ENCODE measurements around the gene PYDC2. TPM values are rescaled to one million over a fixed set of nuclear protein-coding genes. Genes with fewer than 3 reads are reported as not detected.

The PYDC2 gene
- total RNA-seq, 1 donor from 2014 or later = not detected

- no peak for DNase-seq (ENCODE audit: low spot score in 2 of 2, unreplicated experiment in 2 of 2)
- TF ChIP-seq, protein P1, sequence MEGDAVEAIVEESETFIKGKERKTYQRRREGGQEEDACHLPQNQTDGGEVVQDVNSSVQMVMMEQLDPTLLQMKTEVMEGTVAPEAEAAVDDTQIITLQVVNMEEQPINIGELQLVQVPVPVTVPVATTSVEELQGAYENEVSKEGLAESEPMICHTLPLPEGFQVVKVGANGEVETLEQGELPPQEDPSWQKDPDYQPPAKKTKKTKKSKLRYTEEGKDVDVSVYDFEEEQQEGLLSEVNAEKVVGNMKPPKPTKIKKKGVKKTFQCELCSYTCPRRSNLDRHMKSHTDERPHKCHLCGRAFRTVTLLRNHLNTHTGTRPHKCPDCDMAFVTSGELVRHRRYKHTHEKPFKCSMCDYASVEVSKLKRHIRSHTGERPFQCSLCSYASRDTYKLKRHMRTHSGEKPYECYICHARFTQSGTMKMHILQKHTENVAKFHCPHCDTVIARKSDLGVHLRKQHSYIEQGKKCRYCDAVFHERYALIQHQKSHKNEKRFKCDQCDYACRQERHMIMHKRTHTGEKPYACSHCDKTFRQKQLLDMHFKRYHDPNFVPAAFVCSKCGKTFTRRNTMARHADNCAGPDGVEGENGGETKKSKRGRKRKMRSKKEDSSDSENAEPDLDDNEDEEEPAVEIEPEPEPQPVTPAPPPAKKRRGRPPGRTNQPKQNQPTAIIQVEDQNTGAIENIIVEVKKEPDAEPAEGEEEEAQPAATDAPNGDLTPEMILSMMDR (IDR thresholded peaks at IDR 0.05; ENCODE audit: unreplicated experiment) = no peak
- Mint-ChIP-seq H3K9me3 (peaks cover 12% of the 10 kb centered on the region), H3K4me1 (no peaks in the 10 kb centered on the region), H3K36me3 (no peaks in the 10 kb centered on the region), H3K27me3 (ENCODE audit: low read depth) (peaks cover 7% of the 10 kb centered on the region), H3K4me3 (no peak overlapping the region), H3K27ac (no peak overlapping the region)
Observed at GRCh38 chr3:191455257-191455952, 5.6 kb upstream of the PYDC2 start.

DNA sequence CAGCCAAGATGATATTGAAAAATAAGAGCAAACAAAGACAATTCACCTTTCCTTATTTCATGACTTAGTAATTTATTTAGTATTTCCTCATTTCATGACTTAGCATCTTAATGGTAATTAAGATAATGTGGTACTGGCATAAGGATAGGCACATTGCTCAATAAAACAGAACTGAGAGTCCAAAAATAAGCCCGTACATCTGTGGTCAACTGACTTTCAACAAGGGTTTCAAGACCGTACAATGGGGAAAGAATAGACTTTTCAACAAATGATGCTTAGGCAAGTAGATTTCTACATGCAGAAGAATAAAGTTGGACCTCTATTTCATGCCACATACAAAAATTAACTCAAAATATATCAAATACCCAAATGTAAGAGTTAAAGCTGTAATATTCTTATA, 603 bp upstream of the PYDC2 start:
- H3K27ac Mint-ChIP-seq = no peak overlapping the region
- H3K4me1 Mint-ChIP-seq = peaks cover 6% of the 10 kb centered on the region
- H3K4me3 Mint-ChIP-seq = no peak overlapping the region
- H3K36me3 Mint-ChIP-seq = no peaks in the 10 kb centered on the region
- peaks cover 1% of the 10 kb centered on the region for H3K27me3 Mint-ChIP-seq (ENCODE audit: low read depth)
- TF ChIP-seq, protein P1 (IDR thresholded peaks at IDR 0.05; ENCODE audit: unreplicated experiment) = no peak
- peaks cover 4% of the 10 kb centered on the region for H3K9me3 Mint-ChIP-seq
- DNase-seq (ENCODE audit: low spot score in 2 of 2, unreplicated experiment in 2 of 2) = no peak

DNA sequence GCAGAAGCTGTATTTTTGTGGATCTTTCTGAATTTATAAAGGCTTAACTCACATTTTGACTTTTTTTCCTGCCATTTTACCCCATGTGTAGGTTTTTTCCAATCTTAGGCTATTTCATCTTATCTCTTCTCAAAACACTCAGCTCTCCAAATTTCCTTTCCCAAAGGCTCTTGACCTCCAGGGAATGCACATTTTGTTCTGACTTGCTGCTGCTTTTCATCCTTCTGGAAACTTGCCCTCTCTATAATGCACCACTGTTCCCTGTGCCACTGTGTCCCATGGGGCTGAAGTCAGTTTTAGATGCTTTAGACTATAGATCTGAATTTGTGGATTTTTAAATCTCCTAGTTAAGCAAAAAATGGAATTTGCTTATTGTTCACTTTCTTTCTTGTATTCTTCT, 9.1 kb downstream of the PYDC2 start:
- Mint-ChIP-seq H3K27me3 (ENCODE audit: low read depth) (no peaks in the 10 kb centered on the region), H3K9me3 (no peaks in the 10 kb centered on the region), H3K4me1 (peaks cover 3% of the 10 kb centered on the region), H3K36me3 (no peaks in the 10 kb centered on the region), H3K4me3 (no peak overlapping the region), H3K27ac (no peak overlapping the region)
- TF ChIP-seq, protein P1 (IDR thresholded peaks at IDR 0.05; ENCODE audit: unreplicated experiment) = no peak
- DNase-seq (ENCODE audit: low spot score in 2 of 2, unreplicated experiment in 2 of 2) = no peak

DNA sequence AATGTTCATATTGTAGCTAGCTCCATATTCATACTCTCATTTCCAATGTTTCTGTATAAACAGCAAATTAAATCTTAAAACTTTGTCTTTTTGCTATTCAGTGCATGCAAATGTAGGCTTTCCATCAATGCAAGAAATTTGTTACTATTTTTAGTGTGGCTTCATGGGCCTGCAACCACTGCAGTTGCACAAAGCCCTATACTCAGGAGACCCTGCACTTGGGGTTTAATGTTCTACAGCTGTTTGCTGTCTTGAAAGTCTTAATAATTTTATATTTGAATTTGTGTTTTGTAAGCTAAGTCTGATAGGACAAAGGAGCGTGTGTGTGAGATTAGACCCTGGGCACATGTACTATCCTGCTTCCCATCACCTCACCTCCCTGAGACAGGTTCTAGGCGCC, 9.6 kb downstream of the PYDC2 start:
- TF ChIP-seq, protein P1 (IDR thresholded peaks at IDR 0.05; ENCODE audit: unreplicated experiment) = no peak
- peaks cover 3% of the 10 kb centered on the region for H3K4me1 Mint-ChIP-seq
- no peaks in the 10 kb centered on the region for H3K9me3 Mint-ChIP-seq
- no peak for DNase-seq (ENCODE audit: low spot score in 2 of 2, unreplicated experiment in 2 of 2)
- H3K4me3 Mint-ChIP-seq = no peak overlapping the region
- H3K27me3 Mint-ChIP-seq (ENCODE audit: low read depth) = no peaks in the 10 kb centered on the region
- no peaks in the 10 kb centered on the region for H3K36me3 Mint-ChIP-seq
- H3K27ac Mint-ChIP-seq = no peak overlapping the region

- Mint-ChIP-seq H3K4me1 (peaks cover 7% of the 10 kb centered on the region), H3K27me3 (ENCODE audit: low read depth) (no peaks in the 10 kb centered on the region), H3K27ac (no peak overlapping the region), H3K36me3 (no peaks in the 10 kb centered on the region), H3K4me3 (no peak overlapping the region), H3K9me3 (no peaks in the 10 kb centered on the region)
- TF ChIP-seq, protein P1 (IDR thresholded peaks at IDR 0.05; ENCODE audit: unreplicated experiment) = no peak
- DNase-seq (ENCODE audit: low spot score in 2 of 2, unreplicated experiment in 2 of 2) = no peak
Observed at GRCh38 chr3:191473661-191474198, 12.8 kb downstream of the PYDC2 start.
